PC-3 (cell line): ENCODE data around the gene DLG5. TPM values are rescaled to one million over a fixed set of nuclear protein-coding genes. Genes with fewer than 3 reads are reported as not detected.

Source experiments
- ATAC-seq: fragments of 200-7000 bp; cut with Tn5 transposase; 2 replicates; pipeline ENCODE4 v1.9.1; 2020; ENCODE audit warnings: mild to moderate bottlenecking, moderate library complexity
- BruUV-seq: library from RNA; stranded (reverse); fragments of 400-500 nt; replicated peaks from 2 replicates; lab custom pipeline; 2021; lab: Mats Ljungman, UMichigan
- CTCF ChIA-PET: fragments of 300-600 bp; sonication (Branson Sonifier 250); formaldehyde crosslinking; loops from one replicate; lab custom pipeline; 2022; ENCODE audit warnings: antibody characterized with exemption; lab: Charles Lee
- POLR2A ChIA-PET: fragments of 300-600 bp; sonication (Branson Sonifier 250); formaldehyde crosslinking; loops from one replicate; lab custom pipeline; 2022; ENCODE audit warnings: antibody characterized with exemption; ENCODE audit not compliant: unreplicated experiment; lab: Charles Lee
- DNase-seq: peaks from one replicate; pipeline ENCODE4 v3.0.0-alpha.2; 2015
- H2AFZ ChIP-seq: fragments of 300-600 bp; sonication (generic); 2 replicates; pipeline ENCODE4 v1.6.0; 2016; ENCODE audit warnings: antibody characterized with exemption, low read length
- H3F3A ChIP-seq: fragments of 300-600 bp; sonication (generic); one replicate; pipeline ENCODE4 v1.6.0; 2017; ENCODE audit warnings: antibody characterized with exemption, low read length, control low read depth, mild to moderate bottlenecking; ENCODE audit not compliant: unreplicated experiment
- H3K27ac ChIP-seq: fragments of 300-600 bp; sonication (generic); 2 replicates; pipeline ENCODE4 v1.5.1; 2016; ENCODE audit warnings: mild to moderate bottlenecking, low read length
- H3K27me3 ChIP-seq: fragments of 300-600 bp; sonication (generic); 2 replicates; pipeline ENCODE4 v1.6.1; 2016; ENCODE audit warnings: low read length, mixed read lengths
- H3K36me3 ChIP-seq: fragments of 300-600 bp; sonication (generic); 2 replicates; pipeline ENCODE4 v1.6.1; 2016; ENCODE audit warnings: low read depth, mixed run types, low read length, mixed read lengths
- H3K4me1 ChIP-seq: fragments of 300-600 bp; sonication (generic); 2 replicates; pipeline ENCODE4 v1.5.1; 2016; ENCODE audit warnings: low read length; ENCODE audit not compliant: insufficient read depth
- H3K4me2 ChIP-seq: fragments of 300-600 bp; sonication (generic); 2 replicates; pipeline ENCODE4 v1.6.0; 2016; ENCODE audit warnings: low read length
- H3K4me3 ChIP-seq: fragments of 300-600 bp; sonication (generic); 2 replicates; pipeline ENCODE4 v1.5.1; 2016; ENCODE audit warnings: mild to moderate bottlenecking, low read length, mixed read lengths
- H3K79me2 ChIP-seq: fragments of 300-600 bp; sonication (generic); 2 replicates; pipeline ENCODE4 v1.6.1; 2017; ENCODE audit warnings: low read length, mixed read lengths
- H3K9ac ChIP-seq: fragments of 300-600 bp; sonication (generic); 2 replicates; pipeline ENCODE4 v1.6.0; 2016; ENCODE audit warnings: mild to moderate bottlenecking, low read length
- H3K9me2 ChIP-seq: fragments of 300-600 bp; sonication (generic); replicated peaks from 2 replicates; pipeline ENCODE4 v1.6.1; 2016; ENCODE audit warnings: mixed run types, low read length, mixed read lengths
- H3K9me3 ChIP-seq: fragments of 300-600 bp; sonication (generic); 2 replicates; pipeline ENCODE4 v1.6.1; 2016; ENCODE audit warnings: low read length, mixed read lengths
- H4K20me1 ChIP-seq: fragments of 300-600 bp; sonication (generic); 2 replicates; pipeline ENCODE4 v1.6.1; 2016; ENCODE audit warnings: low read length, mixed read lengths
- CTCF ChIP-seq: fragments of 300-600 bp; sonication (generic); conservative IDR thresholded peaks from 2 replicates; pipeline ENCODE4 v1.5.1; 2017; ENCODE audit warnings: antibody characterized with exemption, low read depth, mild to moderate bottlenecking, low read length
- EZH2 ChIP-seq: fragments of 300-600 bp; sonication (generic); IDR thresholded peaks from one replicate; pipeline ENCODE4 v1.6.1; 2017; ENCODE audit warnings: antibody characterized with exemption, mild to moderate bottlenecking, low read length; ENCODE audit not compliant: unreplicated experiment
- EZH2phosphoT487 ChIP-seq: fragments of 300-600 bp; sonication (generic); IDR thresholded peaks from 2 replicates; pipeline ENCODE4 v1.6.1; 2018; ENCODE audit warnings: mild to moderate bottlenecking, antibody characterized with exemption, low read length, borderline replicate concordance
- intact Hi-C: fragments of 100-400 bp; cut with micrococcal nuclease; formaldehyde crosslinking; loops from 2 replicates; pipeline ENCODE4 v1.9.0; 2023
- total RNA-seq: library from RNA; depleted of rRNA; stranded (reverse); fragments of >200 nt; gene quantifications from 2 replicates; pipeline ENCODE4 v1.2.3, GENCODE V29; 2014

DLG5 gene
- total RNA-seq, 1 experiment from 2014 or later = 118 TPM

GRCh38 chr10:77840636-77841035, 85.9 kb downstream of the DLG5 start:
- CTCF ChIA-PET = no interaction called here
- no peak overlapping the region for H3K9ac ChIP-seq
- no peak overlapping the region for H3K27ac ChIP-seq
- POLR2A ChIA-PET = no interaction called here
- no peak overlapping the region for H3K4me3 ChIP-seq
- intact Hi-C loops = no loop called here
- peaks cover 20% of the 10 kb centered on the region for H3K4me1 ChIP-seq
- no peaks in the 10 kb centered on the region for H3K9me3 ChIP-seq
- H3K79me2 ChIP-seq = no peaks in the 10 kb centered on the region
- H3K36me3 ChIP-seq = peaks cover 48% of the 10 kb centered on the region
- H4K20me1 ChIP-seq = no peaks in the 10 kb centered on the region
- ATAC-seq = no peak
- BruUV-seq = no TSS peak
- DNase-seq = no peak
- H3K4me2 ChIP-seq = no peak overlapping the region
- H3K27me3 ChIP-seq = no peaks in the 10 kb centered on the region
- TF ChIP-seq EZH2 (no peak), CTCF (no peak), EZH2phosphoT487 (no peak)
- no peak overlapping the region for H2AFZ ChIP-seq
- H3K9me2 ChIP-seq = no peaks in the 10 kb centered on the region
- peaks cover 5% of the 10 kb centered on the region for H3F3A ChIP-seq

GRCh38 chr10:77837925-77838595, 88.5 kb downstream of the DLG5 start:
- H3K9me2 ChIP-seq = no peaks in the 10 kb centered on the region
- no peak overlapping the region for H3K27ac ChIP-seq
- intact Hi-C loops = loop anchor here (2.0 kb wide), 1 partner anchor 191 kb away; the partner anchor contains the start of gene POLR3A
- no peak overlapping the region for H3K4me2 ChIP-seq
- ChIA-PET CTCF (interaction anchor here (1.2 kb wide), 1 partner anchor 146 kb away, joined by 9 read pairs; no protein-coding TSS in a partner anchor), POLR2A (no interaction called here)
- ATAC-seq (peak; percentile 5), DNase-seq (no peak)
- H3F3A ChIP-seq = no peaks in the 10 kb centered on the region
- peaks cover 51% of the 10 kb centered on the region for H3K36me3 ChIP-seq
- no peak overlapping the region for H3K4me3 ChIP-seq
- H3K79me2 ChIP-seq = no peaks in the 10 kb centered on the region
- no peak for TF ChIP-seq EZH2
- no peak for TF ChIP-seq EZH2phosphoT487
- 0 out of 2 replicates have a peak, but pooled peaks have one; percentile 23 for TF ChIP-seq CTCF
- BruUV-seq = no TSS peak
- H3K9me3 ChIP-seq = no peaks in the 10 kb centered on the region
- H2AFZ ChIP-seq = no peak overlapping the region
- H3K27me3 ChIP-seq = no peaks in the 10 kb centered on the region
- no peaks in the 10 kb centered on the region for H4K20me1 ChIP-seq
- no peak overlapping the region for H3K9ac ChIP-seq
- H3K4me1 ChIP-seq = peaks cover 9% of the 10 kb centered on the region

GRCh38 chr10:77837248-77837924, 89.2 kb downstream of the DLG5 start:
- Histone ChIP-seq H3K27me3 (no peaks in the 10 kb centered on the region), H3K4me2 (no peak overlapping the region), H3K79me2 (no peaks in the 10 kb centered on the region), H3K9ac (no peak overlapping the region), H2AFZ (no peak overlapping the region), H3K4me3 (no peak overlapping the region), H3K36me3 (peaks cover 51% of the 10 kb centered on the region), H4K20me1 (no peaks in the 10 kb centered on the region), H3K9me3 (no peaks in the 10 kb centered on the region), H3K27ac (no peak overlapping the region), H3K9me2 (no peaks in the 10 kb centered on the region), H3K4me1 (peaks cover 9% of the 10 kb centered on the region), H3F3A (no peaks in the 10 kb centered on the region)
- POLR2A ChIA-PET = no interaction called here
- CTCF ChIA-PET = interaction anchor here (0.7 to 1.2 kb wide), 2 partner anchors 147 to 669 kb away, joined by 5 to 9 read pairs; no protein-coding TSS in a partner anchor
- intact Hi-C loops = loop anchor here (2.0 kb wide), 1 partner anchor 191 kb away; the partner anchor contains the start of gene POLR3A
- ATAC-seq (peak; percentile 69), DNase-seq (peak; percentile 79)
- no TSS peak for BruUV-seq
- TF ChIP-seq EZH2phosphoT487 (no peak), EZH2 (no peak), CTCF (peak; percentile 86)
